HG03558 (cell line): ENCODE results near the gene SAG.
"Not testable (repeated sequence)": the region's sequence is repeated elsewhere in the genome, so short reads cannot be mapped to it uniquely, and the experiment has no call there.

Experiments used
- ATAC-seq: cut with Tn5 transposase; IDR thresholded peaks from one replicate; pipeline ENCODE4 v1.9.1; 2021; ENCODE audit warnings: moderate number of reproducible peaks; ENCODE audit not compliant: unreplicated experiment; ENCODE audit errors: extremely low read depth

The SAG gene

DNA sequence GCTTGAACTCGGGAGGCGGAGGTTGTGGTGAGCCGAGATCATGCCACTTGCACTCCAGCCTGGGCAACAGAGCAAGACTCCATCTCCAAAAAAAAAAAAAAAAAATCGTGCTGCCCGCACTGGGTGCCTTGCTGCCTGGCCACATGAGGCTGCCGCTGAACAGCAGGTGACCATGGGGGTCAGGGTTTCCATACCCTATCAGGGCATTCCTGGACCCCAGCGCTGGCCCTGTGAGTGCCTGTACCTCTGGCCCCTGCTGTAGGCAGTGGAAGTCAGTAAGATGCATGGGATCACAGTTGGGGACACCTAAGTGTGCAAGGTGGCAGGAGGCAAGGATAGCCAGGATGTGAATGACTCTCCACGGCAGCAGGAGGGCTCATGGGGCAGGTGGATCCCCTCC, 18.9 kb downstream of the SAG start:
- ATAC-seq = no peak

DNA sequence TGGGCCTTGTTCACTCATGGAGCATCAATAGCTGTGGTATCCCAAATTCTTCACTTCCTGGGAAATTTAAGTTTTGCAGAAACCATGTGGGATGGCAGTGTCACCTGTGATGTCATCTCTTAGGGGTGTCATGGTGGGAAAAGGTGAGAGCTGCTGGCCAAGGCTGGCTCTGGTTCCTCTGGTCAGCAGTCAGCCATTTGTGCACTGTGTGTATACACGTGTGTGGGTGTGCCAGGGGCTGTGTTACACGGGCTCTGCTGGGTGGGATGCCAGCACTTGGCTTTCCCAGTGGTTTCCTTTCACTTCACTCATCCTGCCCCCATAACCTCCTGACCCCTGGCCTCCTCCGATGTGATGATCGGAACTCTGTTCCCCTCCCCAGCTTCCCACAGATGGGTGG, 21.3 kb downstream of the SAG start:
- ATAC-seq = no peak

DNA sequence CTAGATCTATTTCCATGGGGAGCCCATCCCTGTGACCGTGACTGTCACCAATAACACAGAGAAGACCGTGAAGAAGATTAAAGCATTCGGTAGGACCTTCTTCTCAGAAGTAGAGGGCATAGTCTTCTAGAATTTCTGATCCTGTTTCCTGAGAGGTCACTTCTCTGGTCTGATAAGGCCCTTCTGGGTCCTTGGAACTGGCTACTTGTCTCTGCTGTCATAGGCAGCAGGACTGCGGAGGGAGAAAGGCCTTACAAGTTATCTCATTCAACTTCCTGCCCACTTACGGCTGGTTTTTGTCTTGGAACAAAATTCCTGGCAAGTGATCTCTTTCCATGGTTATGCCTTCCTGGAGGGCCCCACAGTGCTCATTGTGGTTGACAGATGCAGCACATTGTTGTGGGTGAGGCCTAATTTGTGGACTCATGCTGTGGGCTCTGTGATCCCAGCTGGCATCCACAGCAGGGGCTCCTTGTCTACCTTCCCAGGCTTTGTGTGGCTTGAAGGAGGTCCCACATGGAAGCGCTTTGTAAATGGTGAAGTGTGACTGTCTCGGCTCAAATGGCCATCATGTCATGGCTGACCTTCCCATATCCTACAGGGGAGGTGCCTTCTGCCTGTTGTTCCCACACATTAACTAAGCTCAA, 22.0 kb downstream of the SAG start:
- ATAC-seq = no peak

GRCh38 chr2:233331536-233331935, 23.9 kb downstream of the SAG start:
- ATAC-seq = no peak

DNA sequence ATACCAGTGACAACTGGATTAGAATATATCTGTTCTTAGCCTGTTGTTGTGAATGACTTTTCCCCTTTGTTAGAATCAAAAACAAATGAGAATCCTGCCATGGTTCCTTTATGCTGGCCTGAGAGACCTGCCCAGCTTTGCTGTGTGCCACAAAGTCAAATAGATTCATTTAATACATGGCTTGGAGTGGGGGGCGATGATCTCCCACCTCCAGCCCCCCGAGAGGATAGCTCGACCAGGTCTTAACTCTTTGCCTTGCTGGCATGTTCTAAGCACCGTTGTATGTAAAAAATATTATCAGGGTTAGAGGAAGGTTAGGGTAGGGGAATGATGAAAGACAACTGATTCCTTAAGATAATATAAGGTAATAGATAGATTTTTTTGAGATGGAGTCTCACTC, 24.5 kb downstream of the SAG start:
- no peak for ATAC-seq

DNA sequence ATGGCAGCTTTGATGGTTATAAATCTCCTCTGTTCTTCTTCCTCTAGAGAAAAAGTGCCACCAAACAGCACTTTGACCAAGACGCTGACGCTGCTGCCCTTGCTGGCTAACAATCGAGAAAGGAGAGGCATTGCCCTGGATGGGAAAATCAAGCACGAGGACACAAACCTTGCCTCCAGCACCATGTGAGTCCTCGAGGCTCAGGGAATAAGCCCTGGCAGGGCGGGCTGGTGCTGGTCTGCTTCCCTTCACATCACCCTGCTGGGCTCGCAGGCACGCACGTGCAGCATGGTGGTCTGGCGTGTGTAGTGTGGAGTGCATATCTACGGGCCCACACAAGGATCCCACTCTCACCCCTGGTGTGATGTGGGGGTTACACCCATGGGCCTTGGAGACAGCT, 27.3 kb downstream of the SAG start:
- ATAC-seq = no peak

DNA sequence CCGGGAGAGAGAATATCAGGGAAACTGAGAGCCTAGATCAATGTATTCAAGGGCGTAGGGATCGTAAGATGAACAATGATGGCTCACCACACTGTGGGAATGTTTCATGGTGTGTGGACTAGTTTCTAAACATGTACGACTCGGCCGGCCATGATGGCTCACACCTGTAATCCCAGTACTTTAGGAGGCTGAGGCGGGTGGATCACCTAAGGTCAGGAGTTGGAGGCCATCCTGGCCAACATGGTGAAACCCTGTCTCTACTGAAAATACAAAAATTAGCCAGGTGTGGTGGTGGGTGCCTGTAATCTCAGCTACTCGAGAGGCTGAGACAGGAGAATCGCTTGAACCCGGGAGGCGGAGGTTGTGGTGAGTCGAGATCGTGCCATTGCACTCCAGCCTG, 28.5 kb downstream of the SAG start:
- ATAC-seq = not testable (repeated sequence)

GRCh38 chr2:233336541-233336940, 28.9 kb downstream of the SAG start:
- ATAC-seq = no peak

DNA sequence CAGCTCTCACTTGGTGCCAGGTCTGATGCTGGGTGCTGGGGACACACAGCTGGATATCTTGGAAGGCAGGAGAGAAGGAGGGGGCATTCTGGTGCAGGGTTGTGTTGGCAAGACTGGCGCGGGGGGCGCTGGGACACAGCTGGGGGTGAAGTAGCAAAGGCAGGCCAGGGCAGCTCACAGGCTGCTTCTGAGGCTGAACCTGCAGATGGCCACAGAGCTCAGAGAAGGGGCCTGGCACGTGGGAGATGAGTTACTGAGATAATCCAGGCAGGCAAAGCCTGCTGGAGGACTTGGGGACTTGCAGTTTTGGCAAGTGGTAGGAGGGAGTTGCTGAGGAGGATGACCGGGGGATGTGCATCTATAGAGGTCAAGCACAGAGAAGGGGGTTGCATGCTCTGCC, 30.4 kb downstream of the SAG start:
- ATAC-seq = no peak

GRCh38 chr2:233338812-233339368, 31.3 kb downstream of the SAG start:
- no peak for ATAC-seq

- ATAC-seq = no peak
Measured at GRCh38 chr2:233339427-233339826, 31.8 kb downstream of the SAG start.

DNA sequence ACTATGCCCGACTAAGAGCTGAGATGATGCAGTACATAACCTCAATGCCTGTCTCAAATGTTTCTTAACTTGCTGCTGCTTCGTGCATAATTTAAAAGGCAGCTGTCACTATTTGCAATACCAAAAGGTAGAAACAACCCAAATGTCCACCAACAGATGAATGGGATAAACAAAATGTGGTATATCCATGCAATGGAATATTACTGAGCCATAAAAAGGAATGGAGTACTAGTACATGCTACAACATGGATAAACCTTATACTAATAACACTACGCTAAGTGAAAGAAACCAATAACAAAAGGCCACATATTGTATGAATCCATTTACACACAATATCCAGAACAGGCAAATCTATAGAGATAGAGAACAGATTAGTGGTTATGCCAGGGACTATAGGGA, 33.7 kb downstream of the SAG start:
- no peak for ATAC-seq

GRCh38 chr2:233342301-233342700, 34.7 kb downstream of the SAG start:
- no peak for ATAC-seq

DNA sequence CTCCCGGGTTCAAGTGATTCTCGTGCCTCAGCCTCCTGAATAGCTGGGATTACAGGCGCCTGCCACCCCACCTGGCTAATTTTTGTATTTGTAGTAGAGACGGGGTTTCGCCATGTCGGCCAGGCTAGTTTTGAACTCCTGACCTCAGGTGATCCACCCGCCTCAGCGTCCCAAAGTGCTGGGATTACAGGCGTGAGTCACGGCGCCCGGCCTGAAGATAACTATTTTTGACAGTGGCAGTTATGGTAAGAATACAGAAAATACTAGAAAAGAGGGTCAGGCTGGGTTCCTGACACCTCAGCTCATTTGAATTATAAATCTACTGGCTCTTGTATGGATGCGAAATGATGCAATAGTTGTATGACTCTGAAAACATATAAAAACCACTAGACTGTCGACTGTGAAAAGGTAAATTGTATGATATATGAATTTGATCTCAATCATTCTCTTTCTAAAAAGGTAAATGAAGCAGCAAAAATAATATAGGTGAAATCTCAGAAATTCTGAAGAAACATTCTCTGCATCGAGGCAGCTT, 35.6 kb downstream of the SAG start:
- ATAC-seq = no peak

- ATAC-seq = no peak
Measured at GRCh38 chr2:233346376-233346775, 38.8 kb downstream of the SAG start.

DNA sequence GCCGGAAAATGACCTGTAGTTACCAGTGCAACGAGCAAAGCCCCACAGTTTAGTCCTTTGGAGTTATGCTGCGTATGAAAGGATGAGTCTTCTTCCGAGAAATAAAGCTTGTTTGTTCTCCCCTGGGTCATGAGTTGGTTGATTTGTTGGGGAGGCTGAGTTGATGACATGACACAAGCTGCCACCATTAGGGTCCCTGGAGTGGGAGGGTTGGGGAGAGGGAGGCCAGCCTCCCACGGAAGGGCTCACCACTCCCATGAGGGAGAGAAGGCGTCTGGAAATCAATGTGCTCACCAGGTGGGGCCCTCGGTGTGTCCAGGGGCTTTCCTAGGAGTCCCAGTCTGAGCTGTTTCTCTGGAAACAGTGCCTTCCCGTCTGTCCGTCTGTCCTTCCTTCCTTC, 39.3 kb downstream of the SAG start:
- ATAC-seq = no peak

DNA sequence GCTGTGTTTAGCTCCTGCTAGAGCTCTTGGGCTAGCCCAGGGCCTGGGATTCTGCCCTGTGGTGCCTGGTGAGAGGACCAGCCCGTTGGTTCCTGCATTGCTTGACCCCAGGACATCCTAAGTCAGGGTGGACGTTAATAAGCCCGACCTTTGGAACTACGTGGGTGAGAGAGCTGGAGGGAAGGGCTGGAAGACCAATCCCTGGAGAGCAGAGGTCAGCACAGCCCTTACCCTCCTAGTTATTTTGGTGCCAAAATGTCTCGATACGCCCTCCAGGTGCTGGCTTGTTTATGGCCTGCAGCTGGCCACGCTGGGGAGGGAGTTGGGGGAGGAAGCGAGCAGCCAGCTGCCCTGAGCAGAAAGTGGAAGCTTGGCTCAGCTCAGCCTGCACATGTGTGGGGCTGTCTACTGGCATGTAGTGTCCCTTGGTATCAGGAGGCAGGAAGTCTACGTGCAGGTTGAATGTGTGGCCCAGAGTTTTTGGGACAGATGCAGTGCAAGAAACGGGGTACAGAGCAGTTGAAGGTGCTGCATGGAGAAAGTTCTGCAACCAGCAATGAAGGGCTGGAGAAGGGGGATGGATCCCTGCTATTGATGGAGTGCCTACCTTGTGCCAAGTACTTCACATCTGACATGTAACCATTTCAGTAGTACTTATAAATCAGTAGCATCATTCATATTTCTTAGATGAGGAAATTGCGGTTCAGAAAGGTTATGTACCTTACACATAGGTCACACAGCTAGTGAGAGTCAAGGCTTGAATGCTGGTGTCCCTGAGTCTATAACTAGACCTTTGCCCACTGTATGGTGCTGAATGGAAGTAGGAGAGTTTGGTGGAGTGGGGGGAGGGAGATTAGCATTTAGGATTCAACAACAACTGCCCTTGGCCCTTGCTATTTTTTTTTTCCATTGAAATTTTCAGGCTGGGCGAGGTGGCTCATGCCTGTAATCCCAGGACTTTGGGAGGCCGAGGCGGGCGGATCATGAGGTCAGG, 41.7 kb downstream of the SAG start:
- ATAC-seq = no peak

DNA sequence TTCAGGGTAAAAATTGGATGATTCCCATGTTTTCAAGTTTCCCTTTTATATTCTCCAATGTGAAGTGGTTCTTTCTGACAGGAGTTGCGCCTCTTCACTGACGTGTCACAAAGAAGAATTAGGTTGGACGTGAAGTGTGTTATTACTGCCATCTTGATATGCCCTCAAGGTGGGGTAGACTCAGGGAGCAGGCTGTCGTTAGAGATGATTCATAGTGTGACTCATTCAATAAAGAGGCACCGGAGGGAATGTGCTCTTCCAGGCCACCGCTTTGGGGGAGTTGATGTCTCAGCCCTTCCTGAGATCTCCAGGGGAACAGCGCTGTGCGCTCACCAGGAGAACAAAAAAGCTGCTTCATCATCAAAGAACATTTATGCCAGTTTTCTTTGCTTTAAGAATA, 43.1 kb downstream of the SAG start:
- no peak for ATAC-seq

DNA sequence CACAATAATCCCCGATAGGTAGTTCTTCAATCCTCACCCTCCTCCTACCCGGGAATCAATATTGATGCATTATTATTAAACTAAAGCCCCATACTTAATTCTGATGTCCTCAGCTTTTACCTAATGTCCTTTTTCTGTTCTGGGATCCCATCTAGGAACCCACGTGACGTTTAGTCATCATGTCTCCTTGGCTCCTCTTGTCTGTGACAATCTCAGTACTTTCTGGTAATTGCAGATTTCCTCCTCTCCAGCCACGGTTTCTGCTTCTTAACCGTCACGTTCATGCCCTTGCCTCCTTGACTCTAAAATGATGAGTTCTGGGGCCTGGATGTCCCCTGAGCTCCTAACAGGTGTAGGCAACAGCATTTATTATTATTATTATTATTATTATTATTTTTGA, 43.8 kb downstream of the SAG start:
- ATAC-seq = no peak

DNA sequence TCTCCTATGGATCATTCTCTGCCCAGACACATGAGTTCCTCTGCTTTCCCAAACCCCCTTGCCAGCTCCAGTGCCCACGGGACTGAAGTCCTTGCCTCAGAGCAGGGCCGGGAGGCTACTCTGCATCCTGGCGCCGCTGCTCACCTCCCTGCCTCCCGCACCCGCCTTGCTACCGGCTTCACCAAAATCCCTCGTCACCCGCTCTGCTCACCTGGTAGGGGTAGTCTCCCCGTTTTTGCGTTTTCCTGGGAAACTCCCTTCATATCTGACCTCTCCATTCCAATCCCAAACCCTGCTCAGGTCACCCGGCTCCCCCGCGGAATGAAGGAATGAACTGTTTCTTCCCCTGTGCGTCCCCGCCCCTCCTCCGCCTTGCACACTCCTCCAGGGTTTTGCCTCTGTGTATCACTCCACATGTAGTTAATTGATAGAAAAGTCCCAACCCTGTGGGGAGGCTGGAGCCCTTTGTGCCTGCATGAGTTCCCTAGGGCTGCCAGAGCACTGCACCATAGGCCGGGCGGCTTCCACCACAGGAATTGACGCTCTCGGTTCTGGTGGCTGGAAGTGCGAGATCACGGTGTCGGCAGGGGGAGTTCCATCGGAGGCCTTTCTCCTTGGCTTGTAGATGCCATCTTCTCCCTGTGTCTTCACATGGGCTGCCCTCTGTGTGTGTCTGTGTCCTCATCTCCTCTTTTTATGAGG, 44.7 kb downstream of the SAG start:
- no peak for ATAC-seq
